Activated CD4-positive, alpha-beta memory T cell treated with anti-CD3 and anti-CD28 coated beads for 36 hours (primary cell): ENCODE data around the gene HRH1. TPM values are rescaled to one million over a fixed set of nuclear protein-coding genes. Genes with fewer than 3 reads are reported as not detected.

ENCODE experiments used
- CTCF ChIA-PET: fragments of 350-600 bp; sonication (Branson Sonifier 250); formaldehyde crosslinking; loops from one replicate; lab custom pipeline; 2021; ENCODE audit warnings: antibody characterized with exemption, inconsistent platforms; lab: Charles Lee
- POLR2A ChIA-PET: fragments of 350-600 bp; sonication (Branson Sonifier 250); formaldehyde crosslinking; loops from one replicate; lab custom pipeline; 2021; ENCODE audit warnings: antibody characterized with exemption; lab: Charles Lee
- DNase-seq: peaks from one replicate; pipeline ENCODE4 v3.0.0-alpha.2; 2020
- H3K27ac Mint-ChIP-seq: one replicate; pipeline ENCODE4 v1.8.0; 2021; ENCODE audit warnings: mixed read lengths
- H3K27me3 Mint-ChIP-seq: one replicate; pipeline ENCODE4 v1.8.0; 2021; ENCODE audit warnings: mixed read lengths
- H3K36me3 Mint-ChIP-seq: one replicate; pipeline ENCODE4 v1.8.0; 2021; ENCODE audit warnings: mixed read lengths
- H3K4me1 Mint-ChIP-seq: one replicate; pipeline ENCODE4 v1.8.0; 2021; ENCODE audit warnings: low read depth, mixed read lengths
- H3K4me3 Mint-ChIP-seq: one replicate; pipeline ENCODE4 v1.8.0; 2021; ENCODE audit warnings: mild to moderate bottlenecking, mixed read lengths
- H3K9me3 Mint-ChIP-seq: one replicate; pipeline ENCODE4 v1.8.0; 2021; ENCODE audit warnings: mixed read lengths
- intact Hi-C: fragments of 100-400 bp; cut with micrococcal nuclease; formaldehyde crosslinking; loops from one replicate; pipeline ENCODE4 v1.15.1; 2023
- total RNA-seq, 2 experiments: library from RNA; stranded (reverse); gene quantifications; one replicate each; pipeline ENCODE4 v1.2.3, GENCODE V29; 2021

Gene HRH1
- total RNA-seq, 2 experiments from 2014 or later: 2.3 to 2.9 TPM

DNA sequence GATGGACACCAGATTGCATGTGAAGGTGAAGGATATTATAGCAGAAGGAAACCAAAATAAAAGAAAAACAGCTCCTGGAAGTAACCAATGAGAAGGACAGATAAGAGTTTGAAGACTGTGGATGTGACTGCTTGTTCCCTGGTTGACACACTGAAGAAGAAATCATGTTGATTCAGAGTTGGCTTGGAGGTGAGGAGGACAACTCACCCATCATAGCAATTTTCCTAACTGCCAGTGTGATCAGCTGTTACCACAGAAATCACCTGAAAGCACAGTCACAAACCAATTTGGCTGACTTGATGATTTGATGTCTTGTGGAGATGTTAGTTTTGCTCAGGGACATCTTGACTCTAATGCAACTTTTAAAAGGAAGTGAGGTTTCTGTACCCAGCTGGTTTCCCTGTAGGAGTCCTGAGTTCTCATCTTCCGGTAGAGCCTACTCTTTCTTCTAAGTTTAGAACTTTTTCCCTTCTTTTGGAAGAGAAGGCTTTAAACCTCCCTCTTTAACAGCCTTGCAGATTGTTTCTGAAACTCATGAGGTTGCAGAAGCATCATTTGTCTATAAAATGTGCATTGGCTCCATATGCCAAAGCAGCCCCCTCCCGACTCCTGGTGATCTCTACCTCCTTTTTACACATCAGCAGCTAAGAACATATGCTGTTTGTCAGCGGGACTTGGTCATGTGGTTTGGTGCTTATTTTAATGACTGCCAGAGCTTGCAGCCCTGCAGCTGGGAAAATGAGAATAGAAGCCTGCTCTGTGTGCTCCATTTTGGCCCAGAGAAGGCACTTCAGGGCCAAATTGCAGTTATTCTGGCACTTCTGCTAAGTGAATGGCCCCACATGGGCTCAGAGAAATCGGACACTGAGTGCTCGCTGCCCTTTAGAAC lies 128.2 kb downstream of the HRH1 start:
- H3K9me3 Mint-ChIP-seq: peaks cover under 1% of the 10 kb centered on the region
- H3K36me3 Mint-ChIP-seq: peaks cover 20% of the 10 kb centered on the region
- DNase-seq: no peak
- H3K27me3 Mint-ChIP-seq: no peaks in the 10 kb centered on the region
- H3K4me3 Mint-ChIP-seq: no peak overlapping the region
- ChIA-PET CTCF (interaction anchor here (1.2 kb wide), 1 partner anchor 10 kb away, joined by 3 read pairs; no protein-coding TSS in a partner anchor), POLR2A (interaction anchor here (0.6 to 2.5 kb wide), 3 partner anchors 9 to 912 kb away, joined by 3 to 9 read pairs (median 3); partner anchors contain the start of gene ATG7)
- intact Hi-C loops: no loop called here
- H3K27ac Mint-ChIP-seq: peak overlapping the region; percentile 40
- peaks cover 27% of the 10 kb centered on the region for H3K4me1 Mint-ChIP-seq

DNA sequence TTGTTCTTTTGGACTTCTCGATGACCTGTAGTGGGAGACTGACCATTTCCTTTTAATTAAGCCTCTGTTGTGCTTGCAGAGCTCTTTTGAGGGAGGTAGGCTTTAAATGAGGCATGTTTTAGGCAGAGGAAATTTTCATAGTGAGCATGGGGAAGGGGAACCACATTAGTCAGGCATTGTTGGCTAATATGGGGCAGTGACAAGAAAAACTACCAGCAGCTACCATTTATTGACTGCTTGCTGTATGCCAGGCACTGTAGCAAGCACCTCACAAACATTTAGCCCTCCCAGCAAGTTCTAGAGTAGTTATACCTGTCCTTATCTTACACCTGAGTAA lies 128.8 kb downstream of the HRH1 start:
- H3K27me3 Mint-ChIP-seq: no peaks in the 10 kb centered on the region
- peaks cover 16% of the 10 kb centered on the region for H3K36me3 Mint-ChIP-seq
- POLR2A ChIA-PET: interaction anchor here (1.3 to 2.5 kb wide), 2 partner anchors 8 to 10 kb away, joined by 3 to 9 read pairs; partner anchors contain the start of gene ATG7

DNA sequence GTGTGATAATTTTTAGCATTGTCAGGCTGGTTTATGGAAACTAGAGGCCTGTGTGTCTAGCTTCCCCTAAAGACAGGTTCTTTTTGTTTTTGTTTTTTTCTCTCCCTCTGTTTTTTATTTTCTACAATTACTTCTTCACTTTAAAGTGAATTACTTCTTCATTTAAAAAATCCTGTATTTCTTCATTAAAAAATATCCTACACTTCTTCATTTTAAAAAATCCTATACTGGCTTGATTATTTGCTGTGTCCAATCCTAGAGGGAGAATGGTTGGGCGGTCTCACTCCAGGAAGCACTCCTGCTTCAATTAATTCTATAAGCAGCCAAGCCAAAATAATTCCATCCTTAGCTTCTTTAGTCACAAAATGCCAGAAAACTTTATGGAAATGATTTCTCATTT lies 129.7 kb downstream of the HRH1 start:
- no peaks in the 10 kb centered on the region for H3K9me3 Mint-ChIP-seq
- peaks cover 30% of the 10 kb centered on the region for H3K4me1 Mint-ChIP-seq
- intact Hi-C loops: no loop called here
- ChIA-PET CTCF (interaction anchor here (1.0 kb wide), 1 partner anchor 51 kb away, joined by 3 read pairs; no protein-coding TSS in a partner anchor), POLR2A (interaction anchor here (2.5 kb wide), 1 partner anchor 11 kb away, joined by 9 read pairs; the partner anchor contains the start of gene ATG7)
- H3K36me3 Mint-ChIP-seq: peaks cover 12% of the 10 kb centered on the region
- no peak overlapping the region for H3K27ac Mint-ChIP-seq
- no peaks in the 10 kb centered on the region for H3K27me3 Mint-ChIP-seq
- no peak overlapping the region for H3K4me3 Mint-ChIP-seq
- no peak for DNase-seq

More for the DNA sequence above, 128.8 kb downstream of the HRH1 start:
- CTCF ChIA-PET: no interaction called here
- H3K27ac Mint-ChIP-seq: no peak overlapping the region
- H3K4me1 Mint-ChIP-seq: peaks cover 30% of the 10 kb centered on the region
- DNase-seq: no peak
- H3K9me3 Mint-ChIP-seq: no peaks in the 10 kb centered on the region
- no peak overlapping the region for H3K4me3 Mint-ChIP-seq
- intact Hi-C loops: no loop called here

DNA sequence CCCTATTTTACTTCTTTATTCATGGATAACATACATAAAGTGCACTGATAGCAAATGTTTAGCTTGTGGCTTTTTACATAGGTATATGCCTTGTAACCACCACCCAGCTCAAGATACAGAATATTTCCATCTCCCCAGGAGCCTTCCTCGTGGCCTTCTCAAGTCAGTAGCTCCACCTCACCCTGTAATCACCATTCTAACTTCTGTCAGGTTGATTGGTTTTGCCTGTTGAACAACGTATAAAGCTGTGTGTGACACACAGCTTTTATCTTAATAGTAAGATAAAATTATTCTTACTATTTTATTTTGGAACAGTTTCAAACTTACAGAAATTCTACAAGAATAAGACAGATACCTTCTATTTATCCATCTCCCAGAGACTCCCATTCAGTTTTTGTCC lies 131.2 kb downstream of the HRH1 start:
- no peaks in the 10 kb centered on the region for H3K27me3 Mint-ChIP-seq
- no peak for DNase-seq
- peaks cover 39% of the 10 kb centered on the region for H3K4me1 Mint-ChIP-seq
- CTCF ChIA-PET: interaction anchor here (1.3 kb wide), 1 partner anchor 49 kb away, joined by 4 read pairs; no protein-coding TSS in a partner anchor
- no peak overlapping the region for H3K27ac Mint-ChIP-seq
- no peaks in the 10 kb centered on the region for H3K9me3 Mint-ChIP-seq
- H3K4me3 Mint-ChIP-seq: no peak overlapping the region
- H3K36me3 Mint-ChIP-seq: peaks cover 15% of the 10 kb centered on the region
- intact Hi-C loops: no loop called here
- POLR2A ChIA-PET: interaction anchor here (1.3 kb wide), 1 partner anchor 12 kb away, joined by 3 read pairs; no protein-coding TSS in a partner anchor

DNA sequence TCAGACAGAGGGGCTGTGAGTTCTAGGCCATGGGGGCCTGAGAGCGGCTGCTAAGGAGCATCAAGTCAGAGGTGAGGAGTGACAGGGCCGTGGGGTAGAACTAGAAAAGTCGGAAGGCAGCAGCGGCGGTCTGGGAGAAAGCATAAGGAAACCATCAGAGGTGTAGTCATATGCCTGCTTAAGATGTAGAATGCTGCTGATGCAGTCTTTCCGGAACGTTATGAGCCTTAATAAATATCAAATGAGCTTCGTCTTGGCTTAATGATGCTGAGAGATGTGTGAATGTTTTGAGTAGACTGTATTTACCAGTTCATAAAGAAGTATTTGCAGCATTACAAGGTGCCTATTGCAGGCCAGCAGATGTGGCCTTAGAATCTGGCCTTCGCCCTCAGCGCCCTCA lies 133.1 kb downstream of the HRH1 start:
- Mint-ChIP-seq H3K36me3 (peaks cover 15% of the 10 kb centered on the region), H3K4me3 (no peak overlapping the region), H3K27me3 (no peaks in the 10 kb centered on the region), H3K4me1 (peaks cover 47% of the 10 kb centered on the region), H3K27ac (no peak overlapping the region), H3K9me3 (no peaks in the 10 kb centered on the region)
- DNase-seq: no peak
- CTCF ChIA-PET: interaction anchor here (4.8 kb wide), 1 partner anchor 51 kb away, joined by 24 read pairs; no protein-coding TSS in a partner anchor
- POLR2A ChIA-PET: interaction anchor here (4.3 kb wide), 1 partner anchor 15 kb away, joined by 27 read pairs; the partner anchor contains the start of gene ATG7
- intact Hi-C loops: no loop called here

DNA sequence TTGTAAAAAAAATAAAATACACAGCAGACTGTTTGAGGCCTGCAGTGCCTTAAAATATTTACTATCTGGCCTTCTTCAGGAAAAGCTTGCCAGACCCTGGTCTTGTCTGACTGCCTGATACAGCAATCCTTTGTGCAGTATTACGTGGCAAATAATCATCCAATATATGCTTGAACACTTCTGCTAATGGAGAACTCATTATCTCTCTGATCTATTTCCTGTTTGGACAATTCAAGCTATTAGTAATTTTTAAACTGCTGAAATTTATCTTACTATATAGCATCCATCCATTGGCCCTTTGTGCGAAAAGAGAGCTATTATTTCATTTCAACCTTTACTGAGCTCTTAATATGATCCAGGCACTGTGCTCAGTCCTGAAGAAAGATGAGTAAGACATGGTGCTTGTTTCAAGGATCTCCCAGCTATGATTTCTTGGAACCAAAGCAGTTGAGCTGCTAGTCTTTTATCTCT lies 133.8 kb downstream of the HRH1 start:
- intact Hi-C loops: no loop called here
- no peak overlapping the region for H3K27ac Mint-ChIP-seq
- POLR2A ChIA-PET: interaction anchor here (4.3 kb wide), 1 partner anchor 15 kb away, joined by 27 read pairs; the partner anchor contains the start of gene ATG7
- DNase-seq: no peak
- CTCF ChIA-PET: interaction anchor here (1.0 to 4.8 kb wide), 3 partner anchors 16 to 52 kb away, joined by 5 to 24 read pairs (median 5); partner anchors contain the start of gene ATG7
- no peak overlapping the region for H3K4me3 Mint-ChIP-seq
- no peaks in the 10 kb centered on the region for H3K9me3 Mint-ChIP-seq
- no peaks in the 10 kb centered on the region for H3K27me3 Mint-ChIP-seq
- peaks cover 47% of the 10 kb centered on the region for H3K4me1 Mint-ChIP-seq
- H3K36me3 Mint-ChIP-seq: peaks cover 12% of the 10 kb centered on the region

DNA sequence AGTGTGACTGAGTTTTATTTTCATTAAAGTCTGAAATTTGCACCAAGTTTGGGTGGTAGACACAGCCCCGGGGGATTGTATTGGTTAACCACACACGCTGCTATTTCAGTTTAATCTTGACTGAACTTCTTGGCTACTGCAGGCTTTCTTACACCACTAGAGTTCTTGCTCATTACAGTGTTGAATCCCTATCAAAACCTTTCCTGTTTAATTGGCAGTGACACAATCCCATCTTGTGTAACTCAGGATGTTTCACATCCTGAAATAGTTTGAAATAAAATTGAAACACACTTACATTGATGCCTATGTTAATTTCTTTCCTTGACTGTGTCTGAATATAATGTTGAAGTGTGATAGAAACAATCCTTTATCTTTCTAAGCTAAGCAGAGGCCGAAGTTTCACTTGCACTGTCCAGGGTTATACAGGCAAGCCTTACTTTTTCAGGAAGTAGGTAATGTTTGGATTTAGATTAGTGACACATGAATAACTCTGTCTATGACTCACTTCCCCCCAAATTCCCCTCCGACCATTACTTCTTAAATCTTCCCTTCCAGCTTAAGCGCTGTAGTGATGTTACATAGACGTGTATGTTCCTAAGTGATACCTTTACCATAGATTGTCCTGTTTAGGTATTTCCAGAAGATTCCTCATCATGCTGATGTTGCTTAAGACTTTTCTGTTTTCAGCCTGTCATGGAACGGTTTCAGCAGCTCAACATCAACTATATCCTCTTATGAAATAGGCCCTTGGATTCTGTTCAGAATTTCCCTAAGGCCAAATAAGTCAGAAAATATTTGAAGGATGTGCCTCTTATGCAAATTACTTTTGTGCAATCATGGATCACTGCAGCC lies 134.7 kb downstream of the HRH1 start:
- Mint-ChIP-seq H3K27ac (peak overlapping the region; percentile 84), H3K9me3 (no peaks in the 10 kb centered on the region), H3K4me3 (peak overlapping the region; percentile 18), H3K27me3 (no peaks in the 10 kb centered on the region), H3K36me3 (peaks cover 12% of the 10 kb centered on the region), H3K4me1 (peaks cover 47% of the 10 kb centered on the region)
- CTCF ChIA-PET: interaction anchor here (1.0 to 4.8 kb wide), 4 partner anchors 10 to 53 kb away, joined by 4 to 24 read pairs (median 5); partner anchors contain the start of gene ATG7
- POLR2A ChIA-PET: interaction anchor here (3.6 to 4.3 kb wide), 2 partner anchors 16 to 51 kb away, joined by 23 to 27 read pairs; partner anchors contain the start of gene ATG7
- DNase-seq: no peak
- intact Hi-C loops: no loop called here

DNA sequence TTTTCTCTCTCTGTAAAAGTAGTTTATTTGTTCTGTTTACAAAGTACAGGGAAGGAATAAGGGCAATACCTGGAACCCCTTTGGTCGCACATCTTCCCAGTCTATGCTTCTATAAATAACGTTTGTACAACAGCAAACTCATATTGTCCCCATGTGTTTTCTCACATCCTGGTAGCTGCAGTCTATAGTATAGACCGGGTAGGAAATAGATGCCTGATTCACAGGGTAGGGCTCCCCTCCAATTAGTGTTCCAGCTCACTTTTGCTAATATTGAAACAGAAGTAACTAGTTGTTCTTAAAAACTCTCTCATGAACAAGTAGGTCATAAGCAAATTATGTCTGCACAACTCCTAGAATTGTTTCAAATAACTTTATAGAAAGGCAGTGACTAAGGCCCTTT lies 135.6 kb downstream of the HRH1 start:
- peaks cover 12% of the 10 kb centered on the region for H3K36me3 Mint-ChIP-seq
- ChIA-PET CTCF (interaction anchor here (0.6 to 4.8 kb wide), 5 partner anchors 9 to 54 kb away, joined by 3 to 24 read pairs (median 4); partner anchors contain the start of gene ATG7), POLR2A (interaction anchor here (1.7 to 4.3 kb wide), 3 partner anchors 16 to 51 kb away, joined by 4 to 27 read pairs (median 23); partner anchors contain the start of gene ATG7)
- peaks cover 47% of the 10 kb centered on the region for H3K4me1 Mint-ChIP-seq
- intact Hi-C loops: loop anchor here (2.0 kb wide), 2 partner anchors 17 kb away; partner anchors contain the start of gene ATG7
- no peaks in the 10 kb centered on the region for H3K9me3 Mint-ChIP-seq
- no peak for DNase-seq
- H3K27ac Mint-ChIP-seq: peak overlapping the region; percentile 84
- no peak overlapping the region for H3K4me3 Mint-ChIP-seq
- no peaks in the 10 kb centered on the region for H3K27me3 Mint-ChIP-seq

DNA sequence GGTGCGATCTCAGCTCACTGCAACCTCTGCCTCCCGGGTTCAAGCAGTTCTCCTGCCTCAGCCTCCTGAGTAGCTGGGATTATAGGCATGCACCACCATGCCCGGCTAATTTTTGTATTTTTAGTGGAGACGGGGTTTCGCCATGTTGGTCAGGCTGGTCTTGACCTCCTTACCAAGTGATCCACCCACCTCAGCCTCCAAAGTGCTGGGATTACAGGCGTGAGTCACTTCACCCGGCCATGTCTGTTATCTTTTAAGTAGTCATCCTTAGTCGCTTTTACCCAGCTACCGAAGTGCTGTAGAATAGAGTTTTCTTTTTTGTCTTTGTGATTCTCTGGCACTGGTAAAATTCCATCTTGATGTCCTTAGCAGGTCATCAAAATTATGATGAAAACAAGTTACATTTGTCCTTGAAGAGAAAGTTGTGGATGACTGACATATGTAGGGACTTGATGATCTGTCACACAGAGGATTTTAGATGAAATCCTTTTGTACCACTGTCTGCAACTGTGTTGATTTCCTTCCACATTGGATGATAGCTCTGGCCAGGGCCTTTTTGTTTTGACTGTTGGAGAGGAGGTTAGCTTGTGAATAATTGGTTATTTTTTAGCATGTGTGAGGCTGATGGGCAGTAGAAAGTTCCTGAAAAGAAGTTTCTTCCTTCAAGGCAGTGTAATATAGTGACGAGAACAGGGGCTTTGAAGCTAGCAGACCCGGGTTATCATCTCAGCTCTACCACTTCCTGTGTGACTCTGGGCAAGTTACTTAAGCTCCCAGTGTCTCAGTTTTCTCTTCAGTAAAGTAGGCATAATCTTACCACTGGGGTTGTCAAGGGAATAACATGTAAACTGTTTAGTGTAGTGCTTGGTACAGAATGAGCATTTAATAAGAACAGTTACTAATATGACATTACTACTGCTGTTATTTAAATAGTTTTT lies 136.7 kb downstream of the HRH1 start:
- intact Hi-C loops: loop anchor here (1.0 to 2.0 kb wide), 3 partner anchors 16 to 53 kb away; partner anchors contain the start of gene ATG7
- peak; percentile 41 for DNase-seq
- CTCF ChIA-PET: interaction anchor here (0.9 to 4.8 kb wide), 7 partner anchors 12 to 360 kb away, joined by 3 to 24 read pairs (median 4); no protein-coding TSS in a partner anchor
- Mint-ChIP-seq H3K4me3 (no peak overlapping the region), H3K27me3 (no peaks in the 10 kb centered on the region), H3K27ac (peak overlapping the region; percentile 84), H3K36me3 (peaks cover 13% of the 10 kb centered on the region), H3K9me3 (no peaks in the 10 kb centered on the region), H3K4me1 (peaks cover 47% of the 10 kb centered on the region)
- POLR2A ChIA-PET: interaction anchor here (1.1 to 4.3 kb wide), 4 partner anchors 8 to 53 kb away, joined by 3 to 27 read pairs (median 14); partner anchors contain the start of gene ATG7

DNA sequence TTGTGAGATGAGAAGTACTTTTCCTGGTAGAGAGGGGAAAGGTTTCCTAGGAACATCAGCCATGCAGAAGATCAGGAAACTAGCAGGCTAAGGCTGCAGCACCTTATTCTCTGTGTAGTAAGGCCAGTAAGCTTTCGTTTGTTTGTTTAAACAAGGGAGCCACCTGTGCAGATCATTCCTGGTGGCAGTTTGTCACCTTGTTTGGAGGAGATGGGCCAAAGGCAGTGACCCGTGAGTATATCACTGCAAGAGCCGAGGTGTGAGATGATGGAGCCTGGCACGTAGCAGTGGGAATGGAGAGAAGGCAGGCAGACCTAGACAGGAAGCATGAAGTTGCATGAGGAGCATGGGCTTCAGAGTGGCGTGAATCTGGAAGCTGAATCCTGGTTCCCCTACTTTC lies 137.5 kb downstream of the HRH1 start:
- peaks cover 13% of the 10 kb centered on the region for H3K36me3 Mint-ChIP-seq
- no peaks in the 10 kb centered on the region for H3K9me3 Mint-ChIP-seq
- CTCF ChIA-PET: interaction anchor here (0.9 to 4.8 kb wide), 8 partner anchors 10 to 360 kb away, joined by 3 to 24 read pairs (median 4); no protein-coding TSS in a partner anchor
- POLR2A ChIA-PET: interaction anchor here (1.1 to 4.3 kb wide), 3 partner anchors 9 to 53 kb away, joined by 3 to 27 read pairs (median 23); partner anchors contain the start of gene ATG7
- no peaks in the 10 kb centered on the region for H3K27me3 Mint-ChIP-seq
- H3K27ac Mint-ChIP-seq: peak overlapping the region; percentile 84
- H3K4me1 Mint-ChIP-seq: peaks cover 47% of the 10 kb centered on the region
- no peak overlapping the region for H3K4me3 Mint-ChIP-seq
- no peak for DNase-seq
- intact Hi-C loops: loop anchor here (1.0 to 2.0 kb wide), 3 partner anchors 15 to 54 kb away; partner anchors contain the start of gene ATG7
